GM23338 (cell line): Measurements from ENCODE around the gene PLAAT5. TPM values are rescaled to one million over a fixed set of nuclear protein-coding genes. Genes with fewer than 3 reads are reported as not detected.

ENCODE experiments used
- ATAC-seq: fragments of 200-7000 bp; cut with Tn5 transposase; 3 replicates; pipeline ENCODE4 v1.9.1; 2020
- DNase-seq: peaks from one replicate; pipeline ENCODE4 v3.0.0-alpha.2; 2015; ENCODE audit warnings: low spot score
- H2AFZ ChIP-seq: fragments of 200-600 bp; sonication (generic); 2 replicates; pipeline ENCODE4 v1.8.0; 2016; ENCODE audit warnings: antibody characterized with exemption, mild to moderate bottlenecking, moderate library complexity
- H3F3A ChIP-seq: fragments of 200-600 bp; sonication (generic); replicated peaks from 2 replicates; pipeline ENCODE4 v1.8.0; 2017; ENCODE audit warnings: antibody characterized with exemption, mixed run types, low read depth
- H3K27ac ChIP-seq: fragments of 200-600 bp; sonication (generic); 2 replicates; pipeline ENCODE4 v1.6.1; 2016; ENCODE audit warnings: low read depth
- H3K27me3 ChIP-seq: fragments of 200-600 bp; sonication (generic); 2 replicates; pipeline ENCODE4 v1.8.0; 2016; ENCODE audit warnings: mild to moderate bottlenecking, mixed run types, moderate library complexity; ENCODE audit not compliant: insufficient read depth
- H3K36me3 ChIP-seq: fragments of 200-600 bp; sonication (generic); 2 replicates; pipeline ENCODE4 v1.8.0; 2016; ENCODE audit warnings: mild to moderate bottlenecking; ENCODE audit not compliant: insufficient read depth
- H3K4me1 ChIP-seq: fragments of 200-600 bp; sonication (generic); 2 replicates; pipeline ENCODE4 v1.8.0; 2016; ENCODE audit warnings: mild to moderate bottlenecking, moderate library complexity; ENCODE audit not compliant: insufficient read depth
- H3K4me2 ChIP-seq: fragments of 200-600 bp; sonication (generic); 2 replicates; pipeline ENCODE4 v1.7.1; 2017; ENCODE audit warnings: mixed run types
- H3K4me3 ChIP-seq: fragments of 200-600 bp; sonication (generic); 2 replicates; pipeline ENCODE4 v1.6.1; 2016; ENCODE audit warnings: mixed run types
- H3K79me2 ChIP-seq: fragments of 200-600 bp; sonication (generic); replicated peaks from 2 replicates; pipeline ENCODE4 v1.8.0; 2017; ENCODE audit warnings: mild to moderate bottlenecking; ENCODE audit not compliant: insufficient read depth
- H3K9me2 ChIP-seq: fragments of 200-600 bp; sonication (generic); 2 replicates; pipeline ENCODE4 v1.8.0; 2017; ENCODE audit not compliant: insufficient read depth
- H4K20me1 ChIP-seq: fragments of 200-600 bp; sonication (generic); replicated peaks from 2 replicates; pipeline ENCODE4 v1.8.0; 2017; ENCODE audit warnings: mild to moderate bottlenecking; ENCODE audit not compliant: insufficient read depth
- H3K27ac Mint-ChIP-seq: 2 replicates; pipeline ENCODE4 v1.8.0; 2020; ENCODE audit warnings: inconsistent platforms, mild to moderate bottlenecking, moderate library complexity, mixed read lengths
- H3K27me3 Mint-ChIP-seq: 3 replicates; pipeline ENCODE4 v1.8.0; 2022; ENCODE audit warnings: low read depth, mild to moderate bottlenecking, moderate library complexity, mixed read lengths, inconsistent platforms; ENCODE audit not compliant: insufficient read depth, poor library complexity
- H3K36me3 Mint-ChIP-seq: 3 replicates; pipeline ENCODE4 v1.8.0; 2021; ENCODE audit warnings: low read depth, mild to moderate bottlenecking, inconsistent platforms, moderate library complexity, mixed read lengths
- H3K4me1 Mint-ChIP-seq: 3 replicates; pipeline ENCODE4 v1.8.0; 2020; ENCODE audit warnings: mild to moderate bottlenecking, inconsistent platforms, mixed read lengths
- H3K4me3 Mint-ChIP-seq: 3 replicates; pipeline ENCODE4 v1.8.0; 2021; ENCODE audit warnings: moderate library complexity, mild to moderate bottlenecking, inconsistent platforms, mixed read lengths
- H3K9me3 Mint-ChIP-seq: 3 replicates; pipeline ENCODE4 v1.8.0; 2020; ENCODE audit warnings: moderate library complexity, mild to moderate bottlenecking, inconsistent platforms, mixed read lengths
- CTCF ChIP-seq, 2 experiments: fragments of 200-600 bp in 1 of 2; sonication (generic) in 1 of 2; conservative IDR thresholded peaks; 2 replicates each; pipeline versions ENCODE4 v1.5.1 to v1.6.1; 2016 to 2017; ENCODE audit warnings: antibody characterized with exemption in 2 of 2, low read depth in 2 of 2, mild to moderate bottlenecking in 2 of 2, moderate library complexity in 1 of 2
- ETS1 ChIP-seq: IDR thresholded peaks from 2 replicates; pipeline ENCODE4 v1.6.1; 2016; ENCODE audit warnings: antibody characterized with exemption
- EZH2 ChIP-seq: fragments of 200-600 bp; sonication (generic); IDR thresholded peaks from one replicate; pipeline ENCODE4 v1.8.0; 2017; ENCODE audit warnings: antibody characterized with exemption, mild to moderate bottlenecking, low read depth; ENCODE audit not compliant: unreplicated experiment
- EZH2phosphoT487 ChIP-seq: fragments of 200-600 bp; sonication (generic); IDR thresholded peaks from one replicate; pipeline ENCODE4 v1.8.1; 2018; ENCODE audit warnings: antibody characterized with exemption; ENCODE audit not compliant: unreplicated experiment
- JUNB ChIP-seq: IDR thresholded peaks from one replicate; pipeline ENCODE4 v1.6.1; 2016; ENCODE audit warnings: antibody characterized with exemption; ENCODE audit not compliant: unreplicated experiment
- NANOG ChIP-seq: IDR thresholded peaks from 2 replicates; pipeline ENCODE4 v1.6.1; 2016; ENCODE audit warnings: antibody characterized with exemption, borderline replicate concordance
- REST ChIP-seq: IDR thresholded peaks from one replicate; pipeline ENCODE4 v1.6.1; 2018; ENCODE audit warnings: antibody characterized with exemption; ENCODE audit not compliant: unreplicated experiment
- ZNF462 ChIP-seq: fragments of 250-450 bp; sonication (Bioruptor Pico); IDR thresholded peaks from 2 replicates; pipeline ENCODE4 v1.5.0; 2020; ENCODE audit warnings: mild to moderate bottlenecking, moderate library complexity
- polyA plus RNA-seq: library from polyadenylated mRNA; unstranded; fragments of >200 nt; fragmentation: Nextera tagmentation; extraction: Ambion mirVana; gene quantifications from 2 replicates; pipeline ENCODE4 v1.2.1, GENCODE V29; 2016
- total RNA-seq: library from RNA; depleted of rRNA; stranded (reverse); fragments of >200 nt; shearing (Covaris generic); gene quantifications from 2 replicates; pipeline ENCODE4 v1.2.3, GENCODE V29; 2014

Gene PLAAT5
- total and polyA plus RNA-seq, 2 experiments from 2014 or later = 7.7 to 11.6 TPM

- peak; percentile 80 for DNase-seq
- Mint-ChIP-seq H3K27ac (no peak overlapping the region), H3K9me3 (peaks cover 8% of the 10 kb centered on the region; the same call in 2 of the 3 replicates), H3K4me1 (peaks cover 45% of the 10 kb centered on the region), H3K4me3 (no peak overlapping the region), H3K36me3 (peaks cover 7% of the 10 kb centered on the region; the same call in 1 of the 3 replicates), H3K27me3 (peaks cover 11% of the 10 kb centered on the region)
- peaks cover 9% of the 10 kb centered on the region; the same call in 1 of the 2 replicates for H3K9me2 ChIP-seq
- TF ChIP-seq ETS1 = no peak
- no peak for TF ChIP-seq NANOG
- peak; percentile 63 to 88 for TF ChIP-seq CTCF (conservative IDR thresholded peaks at IDR 0.05; ENCODE audit: low read depth in 2 of 2)
- peak; percentile 50; the same call in 1 of the 2 replicates for TF ChIP-seq ZNF462 (CRISPR knock-in tag)
- no peak for TF ChIP-seq EZH2
- no peak for TF ChIP-seq JUNB
- no peak for TF ChIP-seq REST
- TF ChIP-seq EZH2phosphoT487 = no peak
- H2AFZ ChIP-seq = no peak overlapping the region
- no peak overlapping the region for H3K27ac ChIP-seq
- H3K27me3 ChIP-seq = no peaks in the 10 kb centered on the region
- H3K4me3 ChIP-seq = no peak overlapping the region
- ATAC-seq = peak; percentile 85
- no peaks in the 10 kb centered on the region for H4K20me1 ChIP-seq
- H3K36me3 ChIP-seq = no peaks in the 10 kb centered on the region
- no peak overlapping the region for H3K4me2 ChIP-seq
- H3K79me2 ChIP-seq = no peaks in the 10 kb centered on the region
- H3F3A ChIP-seq = no peaks in the 10 kb centered on the region; the same call in 1 of the 2 replicates
- H3K4me1 ChIP-seq = peaks cover 26% of the 10 kb centered on the region
Observed at GRCh38 chr11:63508009-63508408, 17.0 kb upstream of the PLAAT5 start.
